ENCODE results near the gene NUDT9.
"Not testable (repeated sequence)": the region's sequence is repeated elsewhere in the genome, so short reads cannot be mapped to it uniquely, and the experiment has no call there.

Gene NUDT9, protein sequence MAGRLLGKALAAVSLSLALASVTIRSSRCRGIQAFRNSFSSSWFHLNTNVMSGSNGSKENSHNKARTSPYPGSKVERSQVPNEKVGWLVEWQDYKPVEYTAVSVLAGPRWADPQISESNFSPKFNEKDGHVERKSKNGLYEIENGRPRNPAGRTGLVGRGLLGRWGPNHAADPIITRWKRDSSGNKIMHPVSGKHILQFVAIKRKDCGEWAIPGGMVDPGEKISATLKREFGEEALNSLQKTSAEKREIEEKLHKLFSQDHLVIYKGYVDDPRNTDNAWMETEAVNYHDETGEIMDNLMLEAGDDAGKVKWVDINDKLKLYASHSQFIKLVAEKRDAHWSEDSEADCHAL

DNA sequence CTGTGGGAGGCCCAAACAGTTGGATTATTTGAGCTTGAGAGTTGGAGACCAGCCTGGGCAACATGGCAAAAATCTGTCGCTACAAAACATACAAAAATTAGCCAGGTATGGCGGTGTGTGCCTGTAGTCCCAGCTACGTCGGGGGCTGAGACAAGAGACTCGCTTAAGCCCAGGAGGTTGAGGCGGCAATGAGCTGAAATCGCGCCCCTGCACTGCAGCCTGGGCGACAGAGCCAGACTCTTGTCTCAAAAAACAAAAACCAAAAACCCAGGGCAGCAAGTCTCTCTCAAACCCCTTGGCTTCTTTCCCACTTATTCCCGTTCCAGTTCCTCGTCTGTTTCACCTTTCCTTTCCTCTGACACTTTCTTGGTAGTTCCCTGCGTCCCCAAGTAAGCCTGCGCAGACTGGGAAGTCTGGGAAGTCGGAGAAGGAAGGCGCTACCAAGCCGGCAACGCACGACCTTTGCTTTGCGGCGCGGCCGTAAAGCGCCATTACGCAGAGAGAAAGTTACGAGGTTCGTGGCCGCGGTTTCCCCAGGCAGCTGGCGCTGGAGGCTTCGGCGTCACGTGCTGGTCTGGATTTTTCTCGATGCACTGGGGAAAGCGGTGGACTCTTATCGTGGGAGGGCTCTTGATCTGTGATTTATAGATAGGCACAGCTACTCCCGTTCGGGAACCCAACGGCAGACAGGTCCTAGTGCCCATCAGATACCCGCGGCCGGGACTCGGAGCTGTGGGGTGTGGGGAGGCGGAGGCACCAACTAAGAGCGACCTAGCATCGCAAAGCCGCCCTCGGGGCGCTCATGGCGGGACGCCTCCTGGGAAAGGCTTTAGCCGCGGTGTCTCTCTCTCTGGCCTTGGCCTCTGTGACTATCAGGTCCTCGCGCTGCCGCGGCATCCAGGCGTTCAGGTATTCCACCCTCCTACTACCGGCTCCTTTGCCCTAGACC, at the start of gene NUDT9:
Gene NUDT9 (plus strand): TSS at position 470 of the 949 bp plus-strand sequence. CDS start 333 bp downstream, at position 803.
- peak within 1 kb of the TSS; percentile 83 for H3K4me3 ChIP-seq
- DNase-seq (ENCODE audit: low spot score), result peak; percentile 94
- peak within 1 kb of the TSS; percentile 91 to 95 for H3K27ac ChIP-seq
- TF ChIP-seq, protein P1, sequence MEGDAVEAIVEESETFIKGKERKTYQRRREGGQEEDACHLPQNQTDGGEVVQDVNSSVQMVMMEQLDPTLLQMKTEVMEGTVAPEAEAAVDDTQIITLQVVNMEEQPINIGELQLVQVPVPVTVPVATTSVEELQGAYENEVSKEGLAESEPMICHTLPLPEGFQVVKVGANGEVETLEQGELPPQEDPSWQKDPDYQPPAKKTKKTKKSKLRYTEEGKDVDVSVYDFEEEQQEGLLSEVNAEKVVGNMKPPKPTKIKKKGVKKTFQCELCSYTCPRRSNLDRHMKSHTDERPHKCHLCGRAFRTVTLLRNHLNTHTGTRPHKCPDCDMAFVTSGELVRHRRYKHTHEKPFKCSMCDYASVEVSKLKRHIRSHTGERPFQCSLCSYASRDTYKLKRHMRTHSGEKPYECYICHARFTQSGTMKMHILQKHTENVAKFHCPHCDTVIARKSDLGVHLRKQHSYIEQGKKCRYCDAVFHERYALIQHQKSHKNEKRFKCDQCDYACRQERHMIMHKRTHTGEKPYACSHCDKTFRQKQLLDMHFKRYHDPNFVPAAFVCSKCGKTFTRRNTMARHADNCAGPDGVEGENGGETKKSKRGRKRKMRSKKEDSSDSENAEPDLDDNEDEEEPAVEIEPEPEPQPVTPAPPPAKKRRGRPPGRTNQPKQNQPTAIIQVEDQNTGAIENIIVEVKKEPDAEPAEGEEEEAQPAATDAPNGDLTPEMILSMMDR (IDR thresholded peaks at IDR 0.05), result no peak

DNA sequence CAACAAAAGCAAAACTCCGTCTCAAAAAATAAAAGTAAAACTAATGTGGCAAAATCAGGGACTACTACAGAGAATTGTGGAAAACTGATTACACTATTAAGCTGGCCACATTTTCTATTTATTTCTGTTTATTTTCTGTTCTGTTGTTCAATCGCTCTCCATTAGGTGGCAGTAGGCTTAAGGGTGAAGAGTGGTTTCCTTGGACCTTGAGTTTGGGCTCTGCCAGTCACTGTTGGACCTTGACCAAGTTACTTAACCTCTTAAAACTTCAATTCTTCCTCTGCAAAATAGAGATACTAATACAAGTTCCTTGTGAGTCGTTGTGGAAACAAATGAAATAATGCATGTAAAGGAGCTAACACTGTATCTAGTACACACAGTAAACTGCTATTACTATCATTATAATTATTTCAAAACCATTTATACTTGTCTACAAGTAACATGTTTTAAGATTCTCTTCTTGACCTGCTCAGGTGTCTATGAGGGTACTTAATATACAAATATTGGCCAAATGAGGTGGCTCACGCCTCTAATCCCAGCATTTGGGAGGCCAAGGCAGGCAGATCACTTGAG, 46.6 kb upstream of the NUDT9 start:
- TF ChIP-seq, protein P1 (IDR thresholded peaks at IDR 0.05), result peak; percentile 52
- no peak for DNase-seq (ENCODE audit: low spot score)
- H3K27ac ChIP-seq, result peak overlapping the region in 1 of 2 donors; percentile 53
- H3K4me3 ChIP-seq, result no peak overlapping the region

DNA sequence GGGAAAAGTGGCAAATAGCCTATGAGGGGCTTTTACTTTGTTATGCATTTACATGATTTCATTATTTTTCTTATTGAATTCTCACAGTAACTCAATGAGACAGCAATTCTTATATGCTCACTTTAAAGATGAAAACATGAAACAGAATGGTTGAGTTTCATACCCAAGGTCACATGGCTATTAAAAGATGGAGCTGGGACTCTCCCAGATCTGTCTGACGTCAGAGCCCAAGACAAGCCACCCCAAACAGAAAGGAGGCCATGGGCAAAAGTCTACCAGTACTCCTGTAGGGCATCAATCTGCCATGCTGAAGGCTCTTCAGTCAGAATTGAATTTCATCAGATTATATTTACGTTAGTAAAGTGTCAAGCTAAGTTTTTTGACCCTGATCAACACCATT, 44.6 kb upstream of the NUDT9 start:
- TF ChIP-seq, protein P1 (IDR thresholded peaks at IDR 0.05), result no peak
- no peak for DNase-seq (ENCODE audit: low spot score)
- H3K27ac ChIP-seq, result no peak overlapping the region

DNA sequence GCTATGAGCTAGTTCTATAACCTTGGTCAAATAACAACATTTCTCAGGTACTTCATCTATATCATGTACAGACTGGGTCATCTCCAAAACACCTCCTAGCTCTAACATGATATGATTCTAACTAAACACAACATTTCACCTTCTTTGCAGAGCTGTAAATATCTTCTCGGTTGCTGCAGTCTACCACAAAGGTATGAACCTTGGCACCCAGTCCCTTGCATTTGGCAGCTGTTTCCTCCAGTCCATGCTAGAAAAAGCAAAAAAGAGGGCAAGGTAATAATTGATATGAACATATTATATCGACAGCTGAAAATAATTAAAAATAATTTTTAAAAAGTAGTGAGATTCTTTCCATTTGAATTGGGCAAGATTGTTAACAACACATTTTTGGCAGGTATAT, 40.3 kb upstream of the NUDT9 start:
- TF ChIP-seq, protein P1 (IDR thresholded peaks at IDR 0.05), result no peak
- H3K27ac ChIP-seq, result no peak overlapping the region
- DNase-seq (ENCODE audit: low spot score), result no peak
- H3K4me3 ChIP-seq, result no peak overlapping the region

More for the DNA sequence above, 44.6 kb upstream of the NUDT9 start:
- no peak overlapping the region for H3K4me3 ChIP-seq

DNA sequence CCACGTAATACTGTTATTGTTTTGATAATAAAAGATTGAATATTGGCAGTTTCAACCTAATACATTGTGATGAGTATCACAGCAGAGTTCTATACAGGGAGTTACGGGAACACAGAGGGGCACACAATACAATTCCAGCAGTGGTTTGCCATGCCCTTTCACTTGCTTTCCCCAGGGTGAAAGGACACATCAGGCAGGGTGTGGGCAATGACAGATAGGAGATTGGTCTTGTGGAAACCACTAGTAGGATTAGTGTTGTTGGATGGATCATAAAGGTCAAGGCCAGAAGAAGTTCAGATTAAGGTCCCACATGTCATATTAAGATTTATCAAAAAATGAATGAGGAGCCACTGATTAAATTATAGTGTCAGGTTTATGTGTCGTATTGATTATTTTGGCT, 39.4 kb upstream of the NUDT9 start:
- H3K27ac ChIP-seq, result no peak overlapping the region
- no peak overlapping the region for H3K4me3 ChIP-seq
- no peak for DNase-seq (ENCODE audit: low spot score)
- TF ChIP-seq, protein P1 (IDR thresholded peaks at IDR 0.05), result no peak

DNA sequence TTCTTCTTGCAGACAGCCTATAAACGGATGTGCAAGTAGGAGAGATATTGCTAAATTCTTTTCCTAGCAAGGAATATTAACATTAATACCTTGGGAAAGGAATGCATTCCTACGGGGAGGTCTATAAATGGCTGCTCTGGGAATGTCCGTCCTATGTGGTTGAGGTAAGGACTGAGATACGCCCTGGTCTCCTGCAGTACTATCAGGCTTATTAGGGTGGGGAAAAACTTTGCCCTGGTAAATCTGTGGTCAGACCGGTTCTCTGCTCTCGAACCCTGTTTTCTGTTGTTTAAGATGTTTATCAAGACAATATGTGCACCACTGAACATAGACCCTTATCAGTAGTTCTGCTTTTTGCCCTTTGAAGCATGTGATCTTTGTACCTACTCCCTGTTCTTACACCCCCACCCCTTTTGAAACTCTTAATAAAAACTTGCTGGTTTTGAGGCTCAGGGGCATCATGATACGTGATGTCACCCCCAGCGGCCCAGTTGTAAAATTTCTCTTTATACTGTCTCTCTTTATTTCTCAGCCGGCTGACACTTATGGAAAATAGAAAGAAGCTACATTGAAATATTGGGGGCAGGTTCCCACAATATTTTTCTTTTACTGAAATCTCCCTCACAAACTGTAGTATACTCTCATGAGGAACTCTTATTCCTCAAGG, 37.8 kb upstream of the NUDT9 start:
- H3K27ac ChIP-seq; DNase-seq (ENCODE audit: low spot score); H3K4me3 ChIP-seq: not testable (repeated sequence)

DNA sequence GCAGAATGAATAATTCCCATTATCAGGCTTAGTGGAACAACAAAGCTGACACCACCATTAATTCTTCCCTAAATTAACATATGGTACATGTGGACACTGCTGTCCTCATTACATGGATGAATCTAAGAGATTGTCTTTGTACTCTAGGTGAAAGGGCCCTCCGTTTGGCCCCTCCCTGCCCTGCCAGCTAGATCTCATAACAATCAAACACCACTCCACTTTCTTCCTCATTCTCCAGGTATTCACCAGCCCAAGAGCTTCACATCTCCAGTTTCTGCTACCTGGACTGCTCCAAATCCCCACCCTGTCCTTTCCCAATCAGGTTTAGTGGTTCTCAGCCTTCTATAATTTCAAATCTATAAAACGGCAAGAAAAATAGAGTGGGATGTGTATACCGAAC, 35.1 kb upstream of the NUDT9 start:
- TF ChIP-seq, protein P1 (IDR thresholded peaks at IDR 0.05), result no peak

More for the DNA sequence above, 35.1 kb upstream of the NUDT9 start:
- DNase-seq (ENCODE audit: low spot score), result no peak
- H3K4me3 ChIP-seq, result no peak overlapping the region
- no peak overlapping the region for H3K27ac ChIP-seq
